Pulmonary artery endothelial cell (primary cell): ENCODE measurements around the gene PRPF6. TPM values are rescaled to one million over a fixed set of nuclear protein-coding genes. Genes with fewer than 3 reads are reported as not detected.

Experiments used
- DNase-seq: peaks from one replicate; pipeline ENCODE4 v3.0.0-alpha.2; 2011; ENCODE audit warnings: low read depth, low spot score
- total RNA-seq: library from RNA; depleted of rRNA; stranded (reverse); fragments of >200 nt; gene quantifications from 2 replicates; pipeline ENCODE4 v1.2.3, GENCODE V29; 2014

The PRPF6 gene
- total RNA-seq, 1 donor from 2014 or later, result 71.7 TPM

DNA sequence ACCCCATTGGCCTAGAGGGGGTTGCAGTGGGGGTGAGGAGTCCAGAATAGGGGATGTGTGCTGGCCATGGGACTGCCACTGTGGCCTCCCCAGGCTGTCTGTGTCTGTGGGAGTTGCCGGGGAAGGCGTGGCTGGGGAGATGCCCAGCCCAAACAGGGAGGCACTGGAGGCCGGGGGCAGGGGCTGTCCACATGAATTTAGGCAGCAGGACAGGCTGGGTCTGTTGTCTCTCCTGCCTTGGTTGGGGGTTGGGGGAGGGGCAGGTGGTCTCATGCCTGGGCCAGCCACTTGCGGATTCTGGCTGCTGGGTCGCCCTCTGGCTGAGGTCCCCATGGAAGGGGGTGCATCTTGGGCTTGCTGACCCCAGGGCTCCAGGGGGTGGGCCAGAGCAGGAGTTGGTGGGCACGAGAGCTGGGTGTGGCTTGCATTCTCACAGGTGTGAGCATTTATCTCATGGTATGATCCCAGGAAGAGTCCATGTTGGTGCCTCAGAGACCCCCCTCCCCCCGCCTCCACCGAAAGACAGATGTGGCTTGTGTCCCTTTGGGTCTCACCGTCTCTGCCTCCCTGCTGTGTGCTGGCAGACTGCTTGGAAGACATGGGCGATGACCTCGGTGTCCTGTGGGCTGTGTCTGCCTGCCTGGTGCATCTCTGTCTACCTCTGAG is 64.5 kb downstream of the PRPF6 start:
- no peak for DNase-seq

- no peak for DNase-seq
Observed at GRCh38 chr20:64047046-64047389, 66.1 kb downstream of the PRPF6 start.

- no peak for DNase-seq
Observed at GRCh38 chr20:64047968-64048401, 67.1 kb downstream of the PRPF6 start.

- DNase-seq, result no peak
Observed at GRCh38 chr20:64048402-64049044, 67.6 kb downstream of the PRPF6 start.

GRCh38 chr20:64049060-64049877 is 68.3 kb downstream of the PRPF6 start, which contains the start of gene SOX18:
TSS of gene SOX18 (minus strand) at chr20:64049639. CDS start at chr20:64049516, 123 bp downstream.
- DNase-seq, result no peak

GRCh38 chr20:64049878-64050260 is 68.9 kb downstream of the PRPF6 start:
- no peak for DNase-seq

DNA sequence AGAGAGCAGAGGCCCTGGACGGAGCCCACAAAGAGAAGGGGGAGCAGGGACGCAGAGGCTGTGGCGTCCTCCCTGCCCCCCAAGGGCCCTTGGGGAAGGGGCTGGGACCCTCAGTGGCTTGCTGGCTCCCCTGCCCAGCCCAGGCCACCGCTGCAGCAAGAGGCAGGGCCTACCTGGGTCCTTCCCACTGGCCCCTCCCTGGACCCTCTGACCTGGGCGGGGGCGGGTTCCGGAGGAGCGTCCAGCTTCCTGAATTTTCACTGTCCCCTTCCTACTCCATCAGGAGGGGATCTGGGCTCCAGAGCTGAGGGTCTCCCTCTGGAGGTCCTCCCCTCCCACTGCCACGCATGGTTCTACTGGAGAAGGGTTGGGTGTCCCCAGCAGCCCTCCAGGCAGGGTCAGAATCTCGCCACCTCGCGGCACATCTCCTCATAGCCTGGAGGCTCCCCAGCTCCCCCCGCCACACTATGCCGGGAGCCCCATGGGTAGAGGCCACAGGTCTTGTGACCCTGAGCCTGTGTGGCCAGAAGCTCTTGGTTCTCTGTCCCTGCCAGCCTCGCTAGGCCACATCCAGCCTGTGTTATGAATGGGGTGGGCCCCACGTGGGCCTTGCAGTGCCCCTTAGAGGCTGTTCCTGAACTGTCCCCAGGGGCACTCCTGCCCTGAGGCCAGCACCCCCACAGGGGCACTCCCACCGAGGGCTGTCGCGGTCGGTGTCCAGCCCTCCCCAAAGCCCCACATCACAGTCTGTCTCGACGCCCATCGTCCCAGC is 69.5 kb downstream of the PRPF6 start:
- DNase-seq, result no peak

DNA sequence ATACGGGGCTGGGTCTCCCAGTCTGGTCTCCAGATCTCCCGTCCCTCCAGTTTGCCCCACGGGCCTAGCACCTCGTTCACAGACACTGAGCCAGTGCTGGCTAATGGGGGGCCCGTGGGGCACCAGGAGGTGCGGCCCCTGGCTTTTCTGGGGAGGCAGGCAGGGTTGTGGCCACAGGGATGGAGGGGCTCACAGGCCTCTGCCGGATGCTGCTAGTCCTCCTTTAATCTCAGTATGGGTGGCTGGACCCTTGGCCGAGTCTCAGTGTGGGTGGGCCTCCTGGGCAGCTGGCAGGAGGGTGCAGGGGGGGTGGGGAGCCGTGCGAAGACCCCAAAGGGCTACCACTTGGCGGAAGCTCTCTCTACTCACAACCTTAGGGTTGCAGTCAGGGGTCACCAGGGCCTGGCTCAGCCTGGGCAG is 70.1 kb downstream of the PRPF6 start:
- DNase-seq, result no peak

GRCh38 chr20:64051561-64052325 is 70.8 kb downstream of the PRPF6 start:
- DNase-seq, result no peak

DNA sequence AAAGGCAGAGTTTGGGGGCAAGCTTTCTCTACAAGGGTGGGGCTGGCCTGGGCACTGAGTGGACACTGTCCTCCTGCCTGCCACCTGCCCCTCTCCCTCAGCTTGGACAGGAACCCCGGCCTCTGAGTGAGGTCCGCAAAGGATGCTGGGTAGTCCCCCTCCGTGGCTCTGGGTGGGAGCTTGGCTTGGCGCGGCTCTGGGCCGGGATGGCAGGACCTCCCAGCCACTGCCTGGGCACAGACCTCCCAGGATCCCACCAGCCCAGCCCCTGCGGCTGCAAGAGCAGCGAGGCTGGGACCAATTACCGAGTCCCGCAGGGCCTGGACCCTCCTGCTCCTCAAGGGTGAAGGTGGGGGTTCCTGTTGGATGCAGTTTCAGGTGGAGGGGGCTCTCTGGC is 71.4 kb downstream of the PRPF6 start:
- no peak for DNase-seq

DNA sequence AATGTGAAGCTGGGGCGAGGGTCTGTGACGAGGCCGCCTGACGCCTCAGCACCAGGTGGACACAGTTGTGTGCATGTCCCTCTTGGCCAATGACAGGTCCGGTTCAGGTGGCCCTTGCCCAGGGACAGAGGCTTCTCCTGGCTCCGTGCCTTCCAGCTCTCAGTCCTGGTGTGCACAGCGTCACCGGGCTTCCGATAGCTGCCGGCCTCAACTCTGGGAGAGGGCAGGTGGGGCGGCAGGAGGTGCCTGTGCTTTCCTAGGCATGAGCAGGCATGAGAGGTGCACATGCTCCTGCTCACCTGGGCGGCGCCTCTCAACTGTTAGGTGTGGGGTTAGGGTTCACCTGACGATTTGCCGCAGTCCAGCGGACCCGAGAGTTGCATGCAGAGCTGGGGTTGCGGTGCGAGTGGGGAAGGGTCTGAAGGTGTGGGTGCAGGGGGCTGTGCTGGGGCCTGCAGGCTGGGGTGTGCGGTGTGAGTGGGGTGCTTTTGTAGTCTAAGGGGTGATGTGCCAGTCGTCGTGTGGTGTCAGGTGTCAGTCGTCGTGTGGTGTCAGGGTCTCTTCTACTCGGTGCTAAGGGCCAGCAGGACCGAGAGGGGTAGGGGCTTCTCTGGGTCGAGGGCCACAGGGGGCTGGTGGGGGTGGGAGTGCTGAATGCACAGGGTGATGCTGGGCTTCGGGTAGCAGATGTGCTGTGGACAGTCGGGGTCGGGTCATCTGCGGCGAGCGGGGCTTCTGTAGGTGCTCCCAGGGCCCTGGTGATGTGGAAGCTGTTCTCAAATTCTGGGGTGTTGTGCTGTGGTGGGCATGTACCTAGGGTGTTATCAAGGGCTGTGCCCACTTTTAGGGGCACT is 72.3 kb downstream of the PRPF6 start:
- DNase-seq, result no peak

- DNase-seq, result peak; percentile 80
Observed at GRCh38 chr20:64053841-64054661, 73.1 kb downstream of the PRPF6 start.

GRCh38 chr20:64055396-64055892 is 74.5 kb downstream of the PRPF6 start:
- no peak for DNase-seq

DNA sequence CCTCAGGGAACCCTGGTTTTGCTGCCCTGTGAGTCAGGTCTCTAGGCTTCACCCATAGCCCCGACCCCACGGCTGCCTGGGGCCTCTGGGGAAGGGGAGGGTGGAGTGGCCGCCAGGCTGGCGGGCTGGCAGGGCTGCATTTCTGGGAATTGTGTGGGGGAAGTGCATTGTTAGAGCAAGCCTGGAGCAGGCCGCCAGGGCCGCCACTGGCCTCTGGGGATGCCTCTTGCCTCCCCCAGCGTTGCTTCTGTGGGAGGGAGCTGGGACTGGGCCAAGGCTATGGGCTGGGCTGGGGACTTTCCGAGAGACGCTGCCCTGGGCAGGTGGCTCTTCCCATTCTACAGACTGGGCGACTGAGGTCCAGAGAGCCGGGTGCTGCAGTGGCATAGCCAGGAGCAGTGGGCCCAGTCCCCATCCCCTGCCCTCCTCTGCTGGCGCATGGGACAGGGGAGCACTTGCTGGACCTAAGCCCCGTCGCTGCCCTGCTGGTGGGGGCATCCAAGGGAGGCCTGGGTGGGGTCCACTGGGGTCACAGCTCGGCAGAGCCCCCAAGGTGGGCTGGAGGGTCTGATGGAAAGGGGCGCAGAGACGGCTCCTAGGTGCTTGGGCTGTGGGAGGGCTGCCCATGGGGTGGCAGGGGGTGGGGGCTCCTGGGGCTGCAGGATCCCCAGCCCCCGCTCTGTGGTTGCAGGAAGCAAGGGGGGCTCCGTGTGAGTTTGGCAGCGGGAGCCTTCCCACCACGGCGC is 75.1 kb downstream of the PRPF6 start:
- peak; percentile 63 for DNase-seq

GRCh38 chr20:64056639-64056888 is 75.6 kb downstream of the PRPF6 start:
- no peak for DNase-seq

DNA sequence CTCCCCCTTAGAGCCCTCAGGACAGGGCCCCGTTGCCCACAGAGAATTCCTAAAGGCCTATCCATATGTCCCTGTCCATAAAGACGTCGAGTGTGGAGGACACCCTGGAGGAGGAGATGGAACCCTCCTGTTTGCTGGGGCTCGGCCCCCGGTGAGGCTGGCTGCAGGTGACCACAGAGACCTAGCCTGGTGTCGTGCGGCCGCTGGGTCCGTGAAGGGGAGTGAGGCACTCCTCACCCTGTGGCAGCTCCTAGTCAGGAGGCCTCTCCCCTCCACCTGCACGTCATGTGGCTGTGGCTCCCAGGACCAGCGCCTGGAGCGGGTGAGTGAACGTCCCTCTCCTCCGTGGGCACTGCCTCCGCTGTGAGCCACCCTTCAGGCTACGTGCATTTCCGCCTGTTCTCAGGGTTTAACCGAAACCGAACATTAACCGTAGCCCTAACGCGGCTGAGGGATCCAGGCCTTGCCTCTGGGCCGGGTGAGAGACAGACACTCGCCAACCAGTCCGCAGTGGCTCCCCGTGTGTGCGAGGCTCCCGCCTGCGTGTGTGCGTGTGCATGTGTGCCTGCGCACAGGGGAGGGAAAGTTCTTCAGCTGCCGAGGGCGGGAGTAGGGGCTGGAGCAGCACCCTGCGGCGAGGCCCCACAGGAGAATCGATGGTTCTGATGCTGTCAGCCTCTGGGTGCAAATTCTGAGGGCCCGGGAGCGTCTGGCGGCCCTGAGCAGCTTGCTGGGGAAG is 76.1 kb downstream of the PRPF6 start:
- DNase-seq, result no peak

GRCh38 chr20:64057628-64058498 is 76.9 kb downstream of the PRPF6 start:
- no peak for DNase-seq
